Peyer's patch (tissue), 4 donors: ENCODE data around the gene P2RX7.

Experiments
- POLR2A ChIP-seq, 2 donors: fragments of 450-650 bp; IDR thresholded peaks; one replicate each; pipeline ENCODE4 v1.5.1; 2017; ENCODE audit warnings: antibody characterized with exemption in 2 of 2, mild to moderate bottlenecking in 2 of 2, moderate library complexity in 2 of 2
- TF ChIP-seq, protein P1 (sequence below), 6 experiments: fragments of 450-650 bp in 4 of 6; fragments of 200-600 bp in 2 of 6; sonication (generic) in 1 of 6; IDR thresholded peaks; one replicate each; pipeline ENCODE4 v1.5.1; 2017 to 2019; ENCODE audit warnings: antibody characterized with exemption in 6 of 6, mild to moderate bottlenecking in 3 of 6, moderate library complexity in 1 of 6

GRCh38 chr12:121222847-121223246, 90.2 kb downstream of the P2RX7 start:
- TF ChIP-seq, protein P1, sequence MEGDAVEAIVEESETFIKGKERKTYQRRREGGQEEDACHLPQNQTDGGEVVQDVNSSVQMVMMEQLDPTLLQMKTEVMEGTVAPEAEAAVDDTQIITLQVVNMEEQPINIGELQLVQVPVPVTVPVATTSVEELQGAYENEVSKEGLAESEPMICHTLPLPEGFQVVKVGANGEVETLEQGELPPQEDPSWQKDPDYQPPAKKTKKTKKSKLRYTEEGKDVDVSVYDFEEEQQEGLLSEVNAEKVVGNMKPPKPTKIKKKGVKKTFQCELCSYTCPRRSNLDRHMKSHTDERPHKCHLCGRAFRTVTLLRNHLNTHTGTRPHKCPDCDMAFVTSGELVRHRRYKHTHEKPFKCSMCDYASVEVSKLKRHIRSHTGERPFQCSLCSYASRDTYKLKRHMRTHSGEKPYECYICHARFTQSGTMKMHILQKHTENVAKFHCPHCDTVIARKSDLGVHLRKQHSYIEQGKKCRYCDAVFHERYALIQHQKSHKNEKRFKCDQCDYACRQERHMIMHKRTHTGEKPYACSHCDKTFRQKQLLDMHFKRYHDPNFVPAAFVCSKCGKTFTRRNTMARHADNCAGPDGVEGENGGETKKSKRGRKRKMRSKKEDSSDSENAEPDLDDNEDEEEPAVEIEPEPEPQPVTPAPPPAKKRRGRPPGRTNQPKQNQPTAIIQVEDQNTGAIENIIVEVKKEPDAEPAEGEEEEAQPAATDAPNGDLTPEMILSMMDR (IDR thresholded peaks at IDR 0.05): no peak
- no peak for TF ChIP-seq POLR2A (IDR thresholded peaks at IDR 0.05)
